ENCODE measurements around the gene CACNB1. TPM values are rescaled to one million over a fixed set of nuclear protein-coding genes. Genes with fewer than 3 reads are reported as not detected.

CACNB1 gene
- total and polyA plus RNA-seq, 2 of the 4 experiments (the other 2 are of a cell fraction), result 2.5 to 8.6 TPM

GRCh38 chr17:39235555-39236449 is 38.3 kb upstream of the CACNB1 start:
- dilution Hi-C loops (cut with HindIII; ENCODE audit: low sequenced_read_pairs, unreplicated experiment) (no loop called here), in situ Hi-C loops (cut with MboI; ENCODE audit: low sequenced_read_pairs) (no loop called here), intact Hi-C loops (cut with micrococcal nuclease) (loop anchor here (10.0 kb wide), 1 partner anchor 171 kb away; no protein-coding TSS in a partner anchor)
- H3K4ac ChIP-seq (ENCODE audit: low read depth, low read length), result no peak overlapping the region
- no peak overlapping the region for H2BK15ac ChIP-seq (ENCODE audit: low read depth, low read length)
- no peaks in the 10 kb centered on the region for H3K9me1 ChIP-seq (ENCODE audit: insufficient read depth, low read length)
- H4K91ac ChIP-seq (ENCODE audit: insufficient read depth, low read depth, low read length), result no peak overlapping the region
- H4K8ac ChIP-seq (ENCODE audit: low read depth in 2 of 2, low read length in 2 of 2), result no peak overlapping the region
- H3K9ac ChIP-seq (ENCODE audit: low read depth, low read length), result no peak overlapping the region
- peaks cover 3% of the 10 kb centered on the region; the same call in 1 of the 2 replicates for H3K4me1 ChIP-seq (ENCODE audit: control insufficient read depth, insufficient read depth, low read length)
- 0% methylated on average over 2 of the region's 18 CpGs; no CpG with 5 or more reads in 1 of the 2 experiments for WGBS, 2 experiments (ENCODE audit: extremely low coverage in 2 of 2, insufficient read length in 1 of 2)
- H3K14ac ChIP-seq (replicated peaks; ENCODE audit: low read depth, low read length), result no peak overlapping the region
- TF ChIP-seq FOS (IDR thresholded peaks at IDR 0.05; ENCODE audit: low read depth, low read length) (no peak), NFE2L2 (IDR thresholded peaks at IDR 0.05; ENCODE audit: low read depth, low read length) (no peak), CTCF (conservative IDR thresholded peaks at IDR 0.05; ENCODE audit: low read depth, low read length) (peak; percentile 88), POLR2A (IDR thresholded peaks at IDR 0.05; ENCODE audit: low read depth, low read length) (no peak), SMC3 (IDR thresholded peaks at IDR 0.05; ENCODE audit: low read depth, low read length) (peak; percentile 46), RAD21 (IDR thresholded peaks at IDR 0.05; ENCODE audit: low read length) (peak; percentile 26), ELK1 (IDR thresholded peaks at IDR 0.05; ENCODE audit: borderline replicate concordance, low read depth, low read length) (no peak), CEBPB (IDR thresholded peaks at IDR 0.05; ENCODE audit: low read depth, low read length) (no peak)
- no TSS peak for BruUV-seq (replicated peaks)
- H3K23ac ChIP-seq (ENCODE audit: low read depth, low read length), result no peak overlapping the region
- no peaks in the 10 kb centered on the region for H3K79me1 ChIP-seq (ENCODE audit: low read depth in 1 of 2, low read length in 2 of 2)
- peak; percentile 21; the same call in 1 of the 2 replicates for ATAC-seq (ENCODE audit: low read depth)
- H3K18ac ChIP-seq (ENCODE audit: low read depth, low read length), result no peak overlapping the region
- DNase-seq, result peak; percentile 57
- H3K56ac ChIP-seq (ENCODE audit: extremely low read depth, insufficient read depth, low read length), result no peak overlapping the region
- H3K4me3 ChIP-seq (ENCODE audit: insufficient read depth, low read depth, low read length), result no peak overlapping the region
- no peak overlapping the region for H2AK9ac ChIP-seq (replicated peaks; ENCODE audit: low read depth, low read length, poor library complexity)
- H4K20me1 ChIP-seq (ENCODE audit: insufficient read depth, low read length), result no peaks in the 10 kb centered on the region
- no peak overlapping the region for H2BK5ac ChIP-seq (ENCODE audit: low read depth, low read length, poor library complexity, severe bottlenecking)
- ChIA-PET POLR2A (ENCODE audit: unreplicated experiment) (interaction anchor here (0.6 kb wide), 1 partner anchor 86 kb away, joined by 11 read pairs; no protein-coding TSS in a partner anchor), CTCF (interaction anchor here (0.6 to 1.5 kb wide), 11 partner anchors 9 to 362 kb away, joined by 3 to 7 read pairs (median 3); no protein-coding TSS in a partner anchor)
- no peak overlapping the region for H3K4me2 ChIP-seq (ENCODE audit: low read depth, low read length)
- no peaks in the 10 kb centered on the region for H3K36me3 ChIP-seq (ENCODE audit: control insufficient read depth, insufficient read depth, low read length)
- H2AFZ ChIP-seq (replicated peaks; ENCODE audit: low read length, poor library complexity), result no peak overlapping the region
- no peak overlapping the region for H2AK5ac ChIP-seq (ENCODE audit: low read depth, low read length)
- H3K27me3 ChIP-seq (ENCODE audit: control insufficient read depth, insufficient read depth, low read length), result peaks cover 7% of the 10 kb centered on the region
- no peak overlapping the region for H2BK20ac ChIP-seq (ENCODE audit: low read depth, low read length)
- H2BK120ac ChIP-seq (ENCODE audit: low read depth, low read length), result no peak overlapping the region
- no peaks in the 10 kb centered on the region for H3K9me3 ChIP-seq (ENCODE audit: control insufficient read depth, insufficient read depth, low read length)
- no peak overlapping the region for H4K5ac ChIP-seq (ENCODE audit: low read depth, low read length)
- H3K27ac ChIP-seq (ENCODE audit: insufficient read depth, low read length), result no peak overlapping the region

Data from IMR-90 (cell line).